Activated T-helper 1 cell treated with anti-CD3 and anti-CD28 coated beads, Interleukin-12 subunit alpha, Interleukin-12 subunit beta, Interleukin-2, Interleukin-4 antibody, amounts not matched to agents 30 ng/mL and 10 ng/mL and 1 ng/mL, durations not matched to agents 14 hours and 24 hours and 36 hours (primary cell): Measurements from ENCODE around the gene THSD1. TPM values are rescaled to one million over a fixed set of nuclear protein-coding genes. Genes with fewer than 3 reads are reported as not detected.
"Not testable (repeated sequence)": the region's sequence is repeated elsewhere in the genome, so short reads cannot be mapped to it uniquely, and the experiment has no call there.

Source experiments
- DNase-seq: peaks from one replicate; pipeline ENCODE4 v3.0.0; 2021; ENCODE audit warnings: low spot score
- H3K27ac Mint-ChIP-seq: one replicate; pipeline ENCODE4 v1.8.0; 2021; ENCODE audit warnings: mild to moderate bottlenecking, mixed read lengths
- H3K27me3 Mint-ChIP-seq: one replicate; pipeline ENCODE4 v1.8.0; 2022; ENCODE audit warnings: mild to moderate bottlenecking, moderate library complexity, mixed read lengths; ENCODE audit not compliant: insufficient read depth
- H3K36me3 Mint-ChIP-seq: one replicate; pipeline ENCODE4 v1.8.0; 2021; ENCODE audit warnings: low read depth, mixed read lengths
- H3K4me1 Mint-ChIP-seq: one replicate; pipeline ENCODE4 v1.8.0; 2021; ENCODE audit warnings: low read depth, mixed read lengths
- H3K4me3 Mint-ChIP-seq: one replicate; pipeline ENCODE4 v1.8.0; 2021; ENCODE audit warnings: mild to moderate bottlenecking, moderate library complexity, mixed read lengths
- H3K9me3 Mint-ChIP-seq: one replicate; pipeline ENCODE4 v1.8.0; 2021; ENCODE audit warnings: mixed read lengths
- intact Hi-C: fragments of 100-400 bp; cut with micrococcal nuclease; formaldehyde crosslinking; loops from one replicate; pipeline ENCODE4 v1.15.1; 2024
- total RNA-seq: library from RNA; stranded (reverse); gene quantifications from 2 replicates; pipeline ENCODE4 v1.2.3, GENCODE V29; 2022

Gene THSD1
- total RNA-seq, 1 donor from 2014 or later, result 0.21 TPM

DNA sequence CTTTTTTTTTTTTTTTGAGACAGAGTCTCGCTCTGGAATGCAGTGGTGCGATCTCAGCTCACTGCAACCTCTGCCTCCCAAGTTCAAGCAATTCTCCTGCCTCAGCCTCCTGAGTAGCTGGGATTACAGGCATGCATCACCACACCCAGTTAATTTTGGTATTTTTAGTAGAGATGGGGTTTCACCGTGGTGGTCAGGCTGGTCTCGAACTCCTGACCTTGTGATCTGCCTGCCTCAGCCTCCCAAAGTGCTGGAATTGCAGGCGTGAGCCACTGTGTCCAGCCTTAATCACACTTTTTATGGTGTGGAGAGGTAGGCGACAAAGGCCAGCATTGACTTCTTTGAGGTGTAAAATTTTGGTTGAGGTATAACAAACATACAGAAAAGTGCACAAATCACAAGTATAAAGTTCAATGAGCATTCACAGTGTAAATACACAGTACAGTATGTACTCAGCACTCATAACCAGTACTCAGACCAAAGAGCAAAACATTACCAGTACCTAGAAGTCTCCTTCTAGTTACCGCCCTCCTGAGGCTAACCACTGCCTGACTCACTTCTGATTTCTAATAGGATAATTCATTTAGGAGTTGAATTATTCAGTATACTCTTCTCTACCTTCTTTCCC, 68.0 kb downstream of the THSD1 start:
- H3K36me3 Mint-ChIP-seq, DNase-seq, intact Hi-C loops, H3K4me1 Mint-ChIP-seq, H3K4me3 Mint-ChIP-seq, H3K27me3 Mint-ChIP-seq, H3K27ac Mint-ChIP-seq, H3K9me3 Mint-ChIP-seq: not testable (repeated sequence)

DNA sequence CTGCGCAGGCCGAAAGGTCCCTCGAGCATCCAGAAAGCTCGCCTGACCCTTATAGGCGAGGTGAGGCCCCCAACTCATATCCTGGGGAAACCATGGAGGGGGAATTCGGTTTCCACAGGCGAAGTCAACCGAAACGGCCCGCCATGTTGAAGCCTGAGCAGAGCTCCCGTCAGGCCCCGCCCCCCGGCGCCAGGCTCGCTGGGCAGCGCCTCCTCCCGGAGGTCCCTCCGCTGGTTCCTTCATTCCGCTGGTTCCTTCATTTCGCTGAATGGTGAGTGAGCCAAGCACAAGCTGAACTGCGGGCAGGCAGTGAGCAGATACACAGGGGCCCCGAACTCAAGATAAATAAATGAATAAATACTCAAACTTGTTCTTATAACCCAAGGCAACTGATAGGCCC, 71.9 kb downstream of the THSD1 start:
- H3K4me1 Mint-ChIP-seq, H3K27me3 Mint-ChIP-seq, intact Hi-C loops, H3K27ac Mint-ChIP-seq, H3K36me3 Mint-ChIP-seq, H3K4me3 Mint-ChIP-seq, DNase-seq, H3K9me3 Mint-ChIP-seq: not testable (repeated sequence)

DNA sequence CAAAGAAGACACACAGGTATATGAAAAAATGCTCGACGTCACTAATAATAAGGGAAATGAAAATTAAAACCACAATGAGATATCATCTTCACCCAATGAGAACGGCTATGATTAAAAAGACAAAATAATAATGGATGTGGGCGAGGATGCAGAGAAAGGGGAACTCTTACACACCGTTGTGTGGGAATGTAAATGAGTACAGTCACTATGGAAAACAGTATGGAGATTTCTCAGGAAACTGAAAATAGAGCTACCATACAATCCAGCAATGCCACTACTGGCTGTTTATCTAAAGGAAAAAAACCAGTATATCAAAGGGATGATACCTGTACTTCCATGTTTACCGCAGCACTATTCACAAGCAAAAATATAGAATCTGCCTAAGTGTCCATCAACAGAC, 74.1 kb downstream of the THSD1 start:
- H3K36me3 Mint-ChIP-seq, H3K4me3 Mint-ChIP-seq, H3K27me3 Mint-ChIP-seq, DNase-seq, intact Hi-C loops, H3K4me1 Mint-ChIP-seq, H3K27ac Mint-ChIP-seq, H3K9me3 Mint-ChIP-seq: not testable (repeated sequence)

Other genes starting within 250 kb of the THSD1 start
- gene NEK3, start 246.6 kb downstream of the THSD1 start, total RNA-seq, result 10.5 and 12.0 TPM in 2 replicates
- gene VPS36, start 44.5 kb upstream of the THSD1 start, total RNA-seq, result 47.8 and 49.2 TPM in 2 replicates
- gene CKAP2, start 49.3 kb upstream of the THSD1 start, total RNA-seq, result 36.9 and 37.3 TPM in 2 replicates
- gene HNRNPA1L2, start 236.3 kb upstream of the THSD1 start, total RNA-seq, result 8.8 and 9.6 TPM in 2 replicates
- gene SUGT1, start 246.7 kb upstream of the THSD1 start, total RNA-seq, result 63.3 and 66.1 TPM in 2 replicates